Neural cell (in vitro differentiated cells): ENCODE measurements around the gene MYORG. TPM values are rescaled to one million over a fixed set of nuclear protein-coding genes. Genes with fewer than 3 reads are reported as not detected.

Experiments used
- H2AFZ ChIP-seq: fragments of 200-600, 300-800 bp; sonication (generic), shearing (Covaris generic); 2 replicates; pipeline ENCODE4 v1.6.0; 2014; ENCODE audit warnings: low read depth, mild to moderate bottlenecking, antibody characterized with exemption, low read length, moderate library complexity
- H3F3A ChIP-seq: fragments of 200-600 bp; shearing (Covaris generic); 2 replicates; pipeline ENCODE4 v1.6.1; 2016; ENCODE audit warnings: mild to moderate bottlenecking, moderate library complexity, mixed read lengths, antibody characterized with exemption, low read length; ENCODE audit not compliant: insufficient read depth, poor library complexity, severe bottlenecking
- H3K27ac ChIP-seq: fragments of 200-600, 300-800 bp; sonication (generic), shearing (Covaris generic); 2 replicates; pipeline ENCODE4 v1.5.1; 2014; ENCODE audit warnings: mild to moderate bottlenecking, low read length, moderate library complexity
- H3K27me3 ChIP-seq: fragments of 300-800, 200-600 bp; sonication (generic), shearing (Covaris generic); 2 replicates; pipeline ENCODE4 v1.6.0; 2014; ENCODE audit warnings: mild to moderate bottlenecking, low read depth, low read length, moderate library complexity; ENCODE audit not compliant: insufficient read depth
- H3K36me3 ChIP-seq: fragments of 300-800, 200-600 bp; sonication (generic), shearing (Covaris generic); 2 replicates; pipeline ENCODE4 v1.5.1; 2014; ENCODE audit warnings: mild to moderate bottlenecking, antibody characterized with exemption, low read length, moderate library complexity; ENCODE audit not compliant: insufficient read depth
- H3K4me2 ChIP-seq: fragments of 300-800, 200-600 bp; sonication (generic), shearing (Covaris generic); 2 replicates; pipeline ENCODE4 v1.6.0; 2014; ENCODE audit warnings: mild to moderate bottlenecking, low read length
- H3K4me3 ChIP-seq: fragments of 300-800, 200-600 bp; sonication (generic), shearing (Covaris generic); 2 replicates; pipeline ENCODE4 v1.5.1; 2014; ENCODE audit warnings: mild to moderate bottlenecking, low read length, moderate library complexity
- H3K79me2 ChIP-seq: fragments of 200-600 bp; shearing (Covaris generic); replicated peaks from 2 replicates; pipeline ENCODE4 v1.6.0; 2014; ENCODE audit warnings: mild to moderate bottlenecking, low read length, moderate library complexity; ENCODE audit not compliant: insufficient read depth
- H3K9ac ChIP-seq: fragments of 300-800, 200-600 bp; sonication (generic), shearing (Covaris generic); 2 replicates; pipeline ENCODE4 v1.6.1; 2016; ENCODE audit warnings: mild to moderate bottlenecking, low read length, mixed read lengths
- H3K9me2 ChIP-seq: fragments of 200-600 bp; shearing (Covaris generic); 2 replicates; pipeline ENCODE4 v1.6.1; 2016; ENCODE audit warnings: mild to moderate bottlenecking, low read length, mixed read lengths; ENCODE audit not compliant: insufficient read depth
- H3K9me3 ChIP-seq: fragments of 200-600, 300-800 bp; sonication (generic), shearing (Covaris generic); 2 replicates; pipeline ENCODE4 v1.6.1; 2016; ENCODE audit warnings: mild to moderate bottlenecking, mixed run types, low read length, moderate library complexity, mixed read lengths
- H4K20me1 ChIP-seq: fragments of 200-600 bp; shearing (Covaris generic); 2 replicates; pipeline ENCODE4 v1.6.1; 2016; ENCODE audit warnings: mild to moderate bottlenecking, mixed run types; ENCODE audit not compliant: insufficient read depth
- EZH2 ChIP-seq: fragments of 200-600, 300-800 bp; shearing (Covaris generic), sonication (generic); IDR thresholded peaks from 2 replicates; pipeline ENCODE4 v1.6.1; 2014; ENCODE audit warnings: antibody characterized with exemption, low read length, borderline replicate concordance, mild to moderate bottlenecking; ENCODE audit not compliant: insufficient read depth, poor library complexity, severe bottlenecking
- MXI1 ChIP-seq: fragments of 450-650 bp; conservative IDR thresholded peaks from 2 replicates; pipeline ENCODE4 v1.6.1; 2014; ENCODE audit warnings: antibody characterized with exemption, mild to moderate bottlenecking; ENCODE audit not compliant: poor library complexity, severe bottlenecking
- RAD21 ChIP-seq: fragments of 450-650 bp; conservative IDR thresholded peaks from 2 replicates; pipeline ENCODE4 v1.6.1; 2014; ENCODE audit warnings: antibody characterized with exemption, mild to moderate bottlenecking, moderate library complexity
- SMC3 ChIP-seq: fragments of 450-650 bp; conservative IDR thresholded peaks from 2 replicates; pipeline ENCODE4 v1.6.1; 2014; ENCODE audit warnings: antibody characterized with exemption, mild to moderate bottlenecking, moderate library complexity; ENCODE audit not compliant: poor library complexity
- polyA plus RNA-seq: library from polyadenylated mRNA; depleted of rRNA; stranded (reverse); fragments of >200 nt; gene quantifications from 2 replicates; pipeline ENCODE4 v1.2.3, GENCODE V29; 2014
- TF ChIP-seq, protein P1 (sequence below): IDR thresholded peaks from 2 replicates; pipeline ENCODE4 v1.6.1; 2012; ENCODE audit warnings: borderline replicate concordance
- TF ChIP-seq, protein P2 (sequence below): fragments of 450-650 bp; IDR thresholded peaks from 2 replicates; pipeline ENCODE4 v1.5.1; 2014; ENCODE audit warnings: antibody characterized with exemption, mild to moderate bottlenecking, moderate library complexity; ENCODE audit not compliant: poor library complexity, severe bottlenecking

MYORG gene
- polyA plus RNA-seq, 1 donor from 2014 or later: 0.58 TPM

DNA sequence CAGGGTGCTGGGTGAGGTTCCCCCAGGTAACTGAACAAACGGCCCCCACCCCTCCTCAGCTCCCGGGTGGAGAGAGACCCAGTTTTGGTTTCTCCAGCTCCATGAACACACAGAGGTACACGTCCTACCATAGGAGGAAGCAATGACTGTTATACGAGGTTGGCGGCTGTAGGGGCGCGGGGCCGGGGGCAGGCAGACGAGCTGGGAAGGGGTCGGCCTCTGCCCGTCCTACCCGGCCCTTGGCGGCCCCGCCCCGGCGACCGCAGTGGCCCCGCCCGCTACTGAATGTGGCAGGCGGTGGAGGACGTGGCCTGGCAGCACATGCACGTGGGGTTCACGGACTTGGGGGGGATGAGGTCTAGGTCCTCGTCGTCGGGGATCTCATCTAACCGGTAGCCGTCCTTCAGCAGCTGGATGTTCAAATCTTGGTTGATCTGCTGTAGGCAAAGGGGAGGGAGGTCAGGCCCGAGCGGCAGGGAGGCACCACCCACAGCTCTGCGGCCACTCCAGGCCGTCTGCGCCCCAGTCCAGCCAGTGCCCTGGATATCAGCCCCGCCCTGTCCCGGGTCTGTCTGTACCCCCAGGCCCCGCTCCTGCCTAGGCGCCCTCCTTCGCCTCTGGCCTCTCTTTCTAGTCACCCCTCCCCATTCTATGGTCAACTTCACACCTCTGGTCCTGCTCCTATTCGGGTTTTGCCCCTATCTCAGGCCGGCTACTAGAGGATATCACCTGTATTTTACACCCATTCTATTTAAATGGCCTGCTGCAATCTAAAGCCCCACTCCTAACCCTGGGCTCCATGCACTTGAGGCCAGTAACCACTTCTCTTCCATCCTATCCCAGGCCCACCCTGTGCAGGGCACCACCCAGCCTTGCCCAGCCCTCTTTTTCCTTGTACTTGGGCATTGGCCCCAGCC, 24.2 kb upstream of the MYORG start:
- TF ChIP-seq MXI1 (no peak), RAD21 (no peak), EZH2 (no peak), SMC3 (no peak)
- TF ChIP-seq, protein P1, sequence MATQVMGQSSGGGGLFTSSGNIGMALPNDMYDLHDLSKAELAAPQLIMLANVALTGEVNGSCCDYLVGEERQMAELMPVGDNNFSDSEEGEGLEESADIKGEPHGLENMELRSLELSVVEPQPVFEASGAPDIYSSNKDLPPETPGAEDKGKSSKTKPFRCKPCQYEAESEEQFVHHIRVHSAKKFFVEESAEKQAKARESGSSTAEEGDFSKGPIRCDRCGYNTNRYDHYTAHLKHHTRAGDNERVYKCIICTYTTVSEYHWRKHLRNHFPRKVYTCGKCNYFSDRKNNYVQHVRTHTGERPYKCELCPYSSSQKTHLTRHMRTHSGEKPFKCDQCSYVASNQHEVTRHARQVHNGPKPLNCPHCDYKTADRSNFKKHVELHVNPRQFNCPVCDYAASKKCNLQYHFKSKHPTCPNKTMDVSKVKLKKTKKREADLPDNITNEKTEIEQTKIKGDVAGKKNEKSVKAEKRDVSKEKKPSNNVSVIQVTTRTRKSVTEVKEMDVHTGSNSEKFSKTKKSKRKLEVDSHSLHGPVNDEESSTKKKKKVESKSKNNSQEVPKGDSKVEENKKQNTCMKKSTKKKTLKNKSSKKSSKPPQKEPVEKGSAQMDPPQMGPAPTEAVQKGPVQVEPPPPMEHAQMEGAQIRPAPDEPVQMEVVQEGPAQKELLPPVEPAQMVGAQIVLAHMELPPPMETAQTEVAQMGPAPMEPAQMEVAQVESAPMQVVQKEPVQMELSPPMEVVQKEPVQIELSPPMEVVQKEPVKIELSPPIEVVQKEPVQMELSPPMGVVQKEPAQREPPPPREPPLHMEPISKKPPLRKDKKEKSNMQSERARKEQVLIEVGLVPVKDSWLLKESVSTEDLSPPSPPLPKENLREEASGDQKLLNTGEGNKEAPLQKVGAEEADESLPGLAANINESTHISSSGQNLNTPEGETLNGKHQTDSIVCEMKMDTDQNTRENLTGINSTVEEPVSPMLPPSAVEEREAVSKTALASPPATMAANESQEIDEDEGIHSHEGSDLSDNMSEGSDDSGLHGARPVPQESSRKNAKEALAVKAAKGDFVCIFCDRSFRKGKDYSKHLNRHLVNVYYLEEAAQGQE: no peak
- TF ChIP-seq, protein P2, sequence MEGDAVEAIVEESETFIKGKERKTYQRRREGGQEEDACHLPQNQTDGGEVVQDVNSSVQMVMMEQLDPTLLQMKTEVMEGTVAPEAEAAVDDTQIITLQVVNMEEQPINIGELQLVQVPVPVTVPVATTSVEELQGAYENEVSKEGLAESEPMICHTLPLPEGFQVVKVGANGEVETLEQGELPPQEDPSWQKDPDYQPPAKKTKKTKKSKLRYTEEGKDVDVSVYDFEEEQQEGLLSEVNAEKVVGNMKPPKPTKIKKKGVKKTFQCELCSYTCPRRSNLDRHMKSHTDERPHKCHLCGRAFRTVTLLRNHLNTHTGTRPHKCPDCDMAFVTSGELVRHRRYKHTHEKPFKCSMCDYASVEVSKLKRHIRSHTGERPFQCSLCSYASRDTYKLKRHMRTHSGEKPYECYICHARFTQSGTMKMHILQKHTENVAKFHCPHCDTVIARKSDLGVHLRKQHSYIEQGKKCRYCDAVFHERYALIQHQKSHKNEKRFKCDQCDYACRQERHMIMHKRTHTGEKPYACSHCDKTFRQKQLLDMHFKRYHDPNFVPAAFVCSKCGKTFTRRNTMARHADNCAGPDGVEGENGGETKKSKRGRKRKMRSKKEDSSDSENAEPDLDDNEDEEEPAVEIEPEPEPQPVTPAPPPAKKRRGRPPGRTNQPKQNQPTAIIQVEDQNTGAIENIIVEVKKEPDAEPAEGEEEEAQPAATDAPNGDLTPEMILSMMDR: no peak
- Histone ChIP-seq H4K20me1 (no peaks in the 10 kb centered on the region), H3K9ac (no peak overlapping the region), H3K79me2 (no peaks in the 10 kb centered on the region), H3K9me3 (no peaks in the 10 kb centered on the region), H3K27ac (no peak overlapping the region), H3K36me3 (no peaks in the 10 kb centered on the region), H3K4me2 (no peak overlapping the region), H2AFZ (no peak overlapping the region), H3F3A (no peaks in the 10 kb centered on the region), H3K4me3 (no peak overlapping the region), H3K9me2 (no peaks in the 10 kb centered on the region), H3K27me3 (no peaks in the 10 kb centered on the region)

DNA sequence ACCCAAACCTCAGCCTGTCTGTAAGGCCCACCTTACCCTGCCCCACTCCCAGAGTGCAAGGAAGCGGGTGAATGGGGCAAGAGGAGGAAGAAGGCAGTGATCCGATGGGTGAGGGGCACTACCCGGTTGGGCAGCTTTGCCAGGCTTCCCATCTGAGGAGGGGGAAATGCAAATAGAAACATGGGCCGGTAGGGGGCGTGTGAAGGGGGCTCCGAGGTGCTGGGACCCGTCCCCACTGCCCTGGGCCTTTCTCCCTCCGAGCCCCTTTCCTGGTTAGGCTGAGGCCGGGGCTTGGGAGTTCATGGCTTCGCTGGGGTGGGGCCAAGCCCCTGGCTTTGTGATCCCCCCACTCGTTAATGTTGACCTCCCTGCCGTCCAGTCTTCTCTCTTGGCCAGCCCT, 23.6 kb upstream of the MYORG start:
- no peak overlapping the region for H3K4me2 ChIP-seq
- TF ChIP-seq, protein P2: no peak
- TF ChIP-seq EZH2 (no peak), SMC3 (no peak)
- H3K27me3 ChIP-seq: no peaks in the 10 kb centered on the region
- H3K36me3 ChIP-seq: no peaks in the 10 kb centered on the region
- H4K20me1 ChIP-seq: no peaks in the 10 kb centered on the region
- no peaks in the 10 kb centered on the region for H3K79me2 ChIP-seq
- no peak overlapping the region for H3K9ac ChIP-seq
- H3K9me3 ChIP-seq: no peaks in the 10 kb centered on the region
- no peak overlapping the region for H3K4me3 ChIP-seq
- no peaks in the 10 kb centered on the region for H3F3A ChIP-seq
- no peak overlapping the region for H2AFZ ChIP-seq
- H3K9me2 ChIP-seq: no peaks in the 10 kb centered on the region
- H3K27ac ChIP-seq: no peak overlapping the region
